GM19238 (cell line): ENCODE data around the gene CEP20.

Source experiments
- DNase-seq: peaks from one replicate; pipeline ENCODE4 v3.0.0; 2011; ENCODE audit warnings: low spot score; ENCODE audit not compliant: insufficient read length

Gene CEP20

GRCh38 chr16:15898654-15899053 lies 10.3 kb upstream of the CEP20 start:
- DNase-seq = no peak

GRCh38 chr16:15897834-15898254 lies 9.4 kb upstream of the CEP20 start:
- peak; percentile 58 for DNase-seq

GRCh38 chr16:15897121-15897780 lies 8.8 kb upstream of the CEP20 start:
- no peak for DNase-seq

GRCh38 chr16:15894571-15895374 lies 6.4 kb upstream of the CEP20 start:
- no peak for DNase-seq

- DNase-seq = no peak
These were observed 3.1 kb upstream of the CEP20 start for GRCh38 chr16:15891508-15891907.

GRCh38 chr16:15887283-15887682 lies 1.1 kb downstream of the CEP20 start:
- no peak for DNase-seq

- no peak for DNase-seq
These were observed 2.3 kb downstream of the CEP20 start for GRCh38 chr16:15886078-15886477.

GRCh38 chr16:15885560-15886001 lies 2.8 kb downstream of the CEP20 start:
- no peak for DNase-seq

- DNase-seq = no peak
These were observed 5.8 kb downstream of the CEP20 start for GRCh38 chr16:15882563-15882962.

- DNase-seq = no peak
These were observed 6.5 kb downstream of the CEP20 start for GRCh38 chr16:15881794-15882379.

- DNase-seq = no peak
These were observed 7.7 kb downstream of the CEP20 start for GRCh38 chr16:15880434-15881308.

- no peak for DNase-seq
These were observed 9.1 kb downstream of the CEP20 start for GRCh38 chr16:15879255-15879811.

- DNase-seq = no peak
These were observed 11.9 kb downstream of the CEP20 start for GRCh38 chr16:15876503-15876902.

- DNase-seq = no peak
These were observed 13.6 kb downstream of the CEP20 start for GRCh38 chr16:15874745-15875314.

GRCh38 chr16:15873737-15874136 lies 14.7 kb downstream of the CEP20 start:
- no peak for DNase-seq

- no peak for DNase-seq
These were observed 15.1 kb downstream of the CEP20 start for GRCh38 chr16:15873301-15873700.

- DNase-seq = no peak
These were observed 18.4 kb downstream of the CEP20 start for GRCh38 chr16:15870011-15870410.

- no peak for DNase-seq
These were observed 22.0 kb downstream of the CEP20 start for GRCh38 chr16:15866451-15866850.

GRCh38 chr16:15865742-15866141 lies 22.7 kb downstream of the CEP20 start:
- DNase-seq = no peak

GRCh38 chr16:15864939-15865338 lies 23.5 kb downstream of the CEP20 start:
- no peak for DNase-seq

- no peak for DNase-seq
These were observed 26.4 kb downstream of the CEP20 start for GRCh38 chr16:15861996-15862395.
